ENCODE data around the gene SUGT1. TPM values are rescaled to one million over a fixed set of nuclear protein-coding genes. Genes with fewer than 3 reads are reported as not detected.
A peak's percentile ranks its signal among the peaks of the same experiment; 100 is the strongest.
"Not testable (repeated sequence)": the region's sequence is repeated elsewhere in the genome, so short reads cannot be mapped to it uniquely, and the experiment has no call there.

Gene SUGT1
- total RNA-seq, 1 donor from 2014 or later = 24.1 TPM

- no peaks in the 10 kb centered on the region for H3K9me3 ChIP-seq
- intact Hi-C loops (cut with DNase I) = no loop called here
- no peaks in the 10 kb centered on the region for H3K36me3 ChIP-seq
- peaks cover 25% of the 10 kb centered on the region for H3K4me1 ChIP-seq
- no peak for TF ChIP-seq POLR2A (IDR thresholded peaks at IDR 0.05)
- TF ChIP-seq, protein P1, sequence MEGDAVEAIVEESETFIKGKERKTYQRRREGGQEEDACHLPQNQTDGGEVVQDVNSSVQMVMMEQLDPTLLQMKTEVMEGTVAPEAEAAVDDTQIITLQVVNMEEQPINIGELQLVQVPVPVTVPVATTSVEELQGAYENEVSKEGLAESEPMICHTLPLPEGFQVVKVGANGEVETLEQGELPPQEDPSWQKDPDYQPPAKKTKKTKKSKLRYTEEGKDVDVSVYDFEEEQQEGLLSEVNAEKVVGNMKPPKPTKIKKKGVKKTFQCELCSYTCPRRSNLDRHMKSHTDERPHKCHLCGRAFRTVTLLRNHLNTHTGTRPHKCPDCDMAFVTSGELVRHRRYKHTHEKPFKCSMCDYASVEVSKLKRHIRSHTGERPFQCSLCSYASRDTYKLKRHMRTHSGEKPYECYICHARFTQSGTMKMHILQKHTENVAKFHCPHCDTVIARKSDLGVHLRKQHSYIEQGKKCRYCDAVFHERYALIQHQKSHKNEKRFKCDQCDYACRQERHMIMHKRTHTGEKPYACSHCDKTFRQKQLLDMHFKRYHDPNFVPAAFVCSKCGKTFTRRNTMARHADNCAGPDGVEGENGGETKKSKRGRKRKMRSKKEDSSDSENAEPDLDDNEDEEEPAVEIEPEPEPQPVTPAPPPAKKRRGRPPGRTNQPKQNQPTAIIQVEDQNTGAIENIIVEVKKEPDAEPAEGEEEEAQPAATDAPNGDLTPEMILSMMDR (IDR thresholded peaks at IDR 0.05) = no peak
- no peak overlapping the region for H3K4me3 ChIP-seq
- H3K27ac ChIP-seq = no peak overlapping the region
- no peaks in the 10 kb centered on the region for H3K27me3 ChIP-seq
- no peak for DNase-seq (ENCODE audit: extremely low spot score in 2 of 2)
Measured at GRCh38 chr13:52615812-52616211, 36.8 kb upstream of the SUGT1 start.

- peak overlapping the region; percentile 63 to 89 for H3K4me3 ChIP-seq
- H3K27me3 ChIP-seq = no peaks in the 10 kb centered on the region
- H3K4me1 ChIP-seq = peaks cover 25% of the 10 kb centered on the region
- intact Hi-C loops (cut with DNase I) = no loop called here
- H3K9me3 ChIP-seq = no peaks in the 10 kb centered on the region
- no peaks in the 10 kb centered on the region for H3K36me3 ChIP-seq
- TF ChIP-seq POLR2AphosphoS5 (IDR thresholded peaks at IDR 0.05; ENCODE audit: insufficient read depth in 1 of 2, low read depth in 1 of 2) = peak in 1 of 2 donors; percentile 62
- no peak for TF ChIP-seq POLR2A (IDR thresholded peaks at IDR 0.05)
- TF ChIP-seq, protein P1 (IDR thresholded peaks at IDR 0.05) = no peak
- no peak for DNase-seq (ENCODE audit: extremely low spot score in 2 of 2)
- peak overlapping the region; percentile 88 for H3K27ac ChIP-seq
Measured at GRCh38 chr13:52617070-52618060, 35.3 kb upstream of the SUGT1 start.

DNA sequence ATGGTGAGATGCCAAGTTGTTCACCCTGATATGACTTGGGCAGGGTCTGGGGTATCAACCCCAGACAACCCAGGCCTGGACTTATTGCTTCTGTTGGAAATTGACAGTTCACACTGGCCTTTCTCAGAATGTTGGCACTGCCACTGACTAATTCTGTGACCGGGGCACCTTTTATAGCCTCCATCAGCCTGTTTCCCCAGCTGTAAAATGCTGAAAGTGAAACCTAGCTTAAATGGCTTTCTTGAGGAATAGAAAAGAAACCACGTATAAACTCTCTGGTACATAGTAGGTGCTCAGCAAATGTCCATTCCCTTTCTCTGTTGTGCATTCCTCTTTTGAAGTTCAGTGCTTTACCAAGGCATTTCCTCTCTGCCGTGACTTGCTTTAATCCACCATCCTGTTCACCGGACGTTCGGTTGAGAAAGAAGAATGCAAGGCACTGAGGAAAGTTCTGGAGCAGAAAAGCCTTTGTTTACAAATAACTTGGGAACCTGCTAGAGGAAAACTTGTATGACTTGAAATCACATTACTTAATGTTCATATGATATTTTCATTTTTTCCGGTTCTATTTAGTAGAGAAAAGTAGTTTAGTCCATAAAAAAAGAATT is 21.4 kb upstream of the SUGT1 start:
- H3K4me3 ChIP-seq; H3K27me3 ChIP-seq; H3K27ac ChIP-seq; H3K4me1 ChIP-seq; DNase-seq (ENCODE audit: extremely low spot score in 2 of 2); intact Hi-C loops (cut with DNase I); H3K9me3 ChIP-seq: not testable (repeated sequence)
- H3K36me3 ChIP-seq = peaks cover 0 to 23% of the 10 kb centered on the region in 2 donors

DNA sequence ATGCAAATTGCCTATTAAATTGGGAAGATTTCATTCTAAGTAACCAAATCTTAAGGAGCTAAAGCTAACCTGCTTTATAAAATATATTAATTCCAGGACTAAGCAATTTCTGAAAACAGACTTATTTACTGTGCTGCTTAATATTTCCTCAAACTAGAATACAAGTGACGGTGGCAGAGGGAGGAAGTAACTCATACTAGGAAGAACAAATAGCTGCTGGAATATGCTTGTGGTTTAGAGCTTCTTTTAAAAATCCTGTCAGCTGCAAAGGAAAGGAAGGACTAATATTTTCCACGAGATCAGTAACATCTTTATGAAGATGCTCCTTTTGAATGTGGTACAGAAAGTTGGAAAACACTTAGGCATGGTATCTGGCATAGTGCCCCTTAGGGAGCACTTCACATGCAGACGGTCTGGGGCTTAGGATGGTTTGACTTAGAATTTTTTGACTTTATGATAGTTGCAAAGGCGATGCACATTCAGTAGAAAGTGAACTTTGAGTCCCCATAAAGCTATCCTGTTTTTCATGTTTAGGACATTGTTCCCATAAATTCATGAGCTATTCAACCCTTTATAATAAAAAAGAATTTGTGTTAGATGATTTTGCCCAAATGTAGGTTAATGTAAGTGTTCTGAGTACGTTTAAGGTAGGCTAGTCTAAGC is 13.8 kb upstream of the SUGT1 start:
- DNase-seq (ENCODE audit: extremely low spot score in 2 of 2) = no peak
- H3K9me3 ChIP-seq = no peaks in the 10 kb centered on the region
- H3K36me3 ChIP-seq = peaks cover 0 to 15% of the 10 kb centered on the region in 2 donors
- H3K27me3 ChIP-seq = no peaks in the 10 kb centered on the region
- H3K27ac ChIP-seq = no peak overlapping the region
- H3K4me3 ChIP-seq = no peak overlapping the region
- intact Hi-C loops (cut with DNase I) = loop anchor here (5.0 kb wide), 1 partner anchor 986 kb away; no protein-coding TSS in a partner anchor
- no peaks in the 10 kb centered on the region for H3K4me1 ChIP-seq
- TF ChIP-seq, protein P1 (IDR thresholded peaks at IDR 0.05) = no peak
- no peak for TF ChIP-seq POLR2AphosphoS5 (IDR thresholded peaks at IDR 0.05; ENCODE audit: insufficient read depth in 1 of 2, low read depth in 1 of 2)
- TF ChIP-seq POLR2A (IDR thresholded peaks at IDR 0.05) = no peak

- intact Hi-C loops (cut with DNase I) = no loop called here
- H3K36me3 ChIP-seq = peaks cover 0 to 15% of the 10 kb centered on the region in 2 donors
- TF ChIP-seq POLR2A (IDR thresholded peaks at IDR 0.05) (no peak), POLR2AphosphoS5 (IDR thresholded peaks at IDR 0.05; ENCODE audit: insufficient read depth in 1 of 2, low read depth in 1 of 2) (no peak)
- TF ChIP-seq, protein P1 (IDR thresholded peaks at IDR 0.05) = no peak
Measured at GRCh38 chr13:52642131-52642530, 10.5 kb upstream of the SUGT1 start, which contains the start of gene HNRNPA1L2. TSS of gene HNRNPA1L2 (plus strand) at chr13:52642431. CDS start at chr13:52642493, 62 bp downstream.

More at GRCh38 chr13:52642131-52642530, 10.5 kb upstream of the SUGT1 start, which contains the start of gene HNRNPA1L2:
- Histone ChIP-seq H3K27ac (no peak within 1 kb of the TSS), H3K4me3 (no peak within 1 kb of the TSS), H3K4me1 (no peaks in the 10 kb centered on the region), H3K27me3 (no peaks in the 10 kb centered on the region), H3K9me3 (no peaks in the 10 kb centered on the region)
- no peak for DNase-seq (ENCODE audit: extremely low spot score in 2 of 2)

All from vagina (tissue), 2 donors.